ENCODE measurements around the gene PHOX2A.

Gene PHOX2A

GRCh38 chr11:72242141-72242540, 1.8 kb downstream of the PHOX2A start:
- Histone ChIP-seq H3K14ac (ENCODE audit: low read length) (no peak overlapping the region), H3K4me1 (ENCODE audit: control insufficient read depth in 2 of 2, insufficient read depth in 1 of 2, low read depth in 1 of 2, low read length in 2 of 2) (peaks cover 12 to 31% of the 10 kb centered on the region in 2 donors), H2BK120ac (ENCODE audit: low read depth, low read length) (no peak overlapping the region), H4K91ac (ENCODE audit: low read depth, low read length, poor library complexity) (no peak overlapping the region), H2BK5ac (ENCODE audit: low read length) (no peak overlapping the region), H2BK15ac (ENCODE audit: low read length) (no peak overlapping the region), H3K18ac (ENCODE audit: low read length) (no peak overlapping the region), H3K27me3 (ENCODE audit: control insufficient read depth in 3 of 3, insufficient read depth in 3 of 3, low read depth in 1 of 3, low read length in 3 of 3) (peaks cover 56 to 86% (median 80%) of the 10 kb centered on the region in 3 experiments), H3K9me3 (replicated peaks in 1 of 2; ENCODE audit: control insufficient read depth in 2 of 2, insufficient read depth in 1 of 2, low read depth in 1 of 2, low read length in 2 of 2) (peaks cover 17 to 28% of the 10 kb centered on the region in 2 donors), H3K4me2 (ENCODE audit: insufficient read depth, low read length, poor library complexity, severe bottlenecking) (no peak overlapping the region), H2AFZ (ENCODE audit: low read length) (no peak overlapping the region), H3K9ac (ENCODE audit: low read depth, low read length, poor library complexity) (no peak overlapping the region), H2BK12ac (ENCODE audit: low read length) (no peak overlapping the region), H3K27ac (replicated peaks; ENCODE audit: low read length) (no peak overlapping the region), H2AK5ac (ENCODE audit: low read depth, low read length) (no peak overlapping the region), H3K23ac (ENCODE audit: low read depth, low read length, poor library complexity) (no peak overlapping the region), H3K4ac (ENCODE audit: low read length) (no peak overlapping the region), H3K4me3 (ENCODE audit: low read length in 2 of 2) (no peak overlapping the region), H3K36me3 (replicated peaks in 1 of 2; ENCODE audit: control insufficient read depth in 2 of 2, insufficient read depth in 2 of 2, low read length in 2 of 2) (peaks cover 7 to 18% of the 10 kb centered on the region in 2 donors), H4K8ac (ENCODE audit: low read depth, low read length) (no peak overlapping the region), H3K79me1 (ENCODE audit: low read depth, low read length) (peaks cover 2% of the 10 kb centered on the region)
- DNase-seq (ENCODE audit: low spot score), result no peak
- no CpG with 5 or more reads among the region's 2 CpGs for WGBS, 2 donors (ENCODE audit: extremely low coverage in 2 of 2, insufficient read length in 2 of 2, insufficient replicate concordance in 1 of 2)

DNA sequence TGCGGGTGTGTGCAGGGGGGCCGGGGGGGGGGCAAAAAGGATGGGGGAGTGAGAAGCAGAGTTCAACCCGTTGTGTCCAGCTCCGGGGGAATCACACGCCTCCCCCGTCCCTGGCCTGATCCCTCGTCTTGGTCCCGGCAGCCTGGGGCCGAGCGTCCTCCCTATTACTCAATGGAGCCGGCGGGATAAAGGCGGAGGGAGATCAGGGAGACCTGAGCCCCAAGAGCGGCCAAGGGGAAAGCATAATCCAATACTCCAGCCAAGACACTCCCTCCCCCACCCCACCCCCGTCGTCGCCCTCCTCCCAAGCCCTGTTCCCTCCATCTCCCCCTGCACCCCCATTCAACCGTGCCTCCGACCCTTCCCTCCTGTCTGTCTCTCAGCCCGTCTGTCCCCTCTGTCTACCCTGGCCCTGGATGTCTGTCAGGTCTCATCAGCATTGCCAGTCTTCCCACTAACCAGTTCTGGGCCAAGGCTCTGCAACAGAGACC, 2.6 kb downstream of the PHOX2A start:
- peak overlapping the region; percentile 74 for H2BK120ac ChIP-seq (ENCODE audit: low read depth, low read length)
- peaks cover 2% of the 10 kb centered on the region for H3K79me1 ChIP-seq (ENCODE audit: low read depth, low read length)
- H2BK15ac ChIP-seq (ENCODE audit: low read length), result no peak overlapping the region
- H2AK5ac ChIP-seq (ENCODE audit: low read depth, low read length), result no peak overlapping the region
- peaks cover 12 to 31% of the 10 kb centered on the region in 2 donors for H3K4me1 ChIP-seq (ENCODE audit: control insufficient read depth in 2 of 2, insufficient read depth in 1 of 2, low read depth in 1 of 2, low read length in 2 of 2)
- H2AFZ ChIP-seq (ENCODE audit: low read length), result peak overlapping the region; percentile 87
- no peak overlapping the region for H3K23ac ChIP-seq (ENCODE audit: low read depth, low read length, poor library complexity)
- peaks cover 51 to 78% (median 72%) of the 10 kb centered on the region in 3 experiments for H3K27me3 ChIP-seq (ENCODE audit: control insufficient read depth in 3 of 3, insufficient read depth in 3 of 3, low read depth in 1 of 3, low read length in 3 of 3)
- no peak overlapping the region for H3K9ac ChIP-seq (ENCODE audit: low read depth, low read length, poor library complexity)
- H3K36me3 ChIP-seq (replicated peaks in 1 of 2; ENCODE audit: control insufficient read depth in 2 of 2, insufficient read depth in 2 of 2, low read length in 2 of 2), result peaks cover 9 to 26% of the 10 kb centered on the region in 2 donors
- no peak overlapping the region for H2BK12ac ChIP-seq (ENCODE audit: low read length)
- no CpG with 5 or more reads among the region's 20 CpGs for WGBS, 2 donors (ENCODE audit: extremely low coverage in 2 of 2, insufficient read length in 2 of 2, insufficient replicate concordance in 1 of 2)
- H3K14ac ChIP-seq (ENCODE audit: low read length), result no peak overlapping the region
- no peak overlapping the region for H2BK5ac ChIP-seq (ENCODE audit: low read length)
- H3K18ac ChIP-seq (ENCODE audit: low read length), result peak overlapping the region; percentile 79
- DNase-seq (ENCODE audit: low spot score), result no peak
- H3K27ac ChIP-seq (replicated peaks; ENCODE audit: low read length), result no peak overlapping the region
- no peak overlapping the region for H4K91ac ChIP-seq (ENCODE audit: low read depth, low read length, poor library complexity)
- peaks cover 13 to 27% of the 10 kb centered on the region in 2 donors for H3K9me3 ChIP-seq (replicated peaks in 1 of 2; ENCODE audit: control insufficient read depth in 2 of 2, insufficient read depth in 1 of 2, low read depth in 1 of 2, low read length in 2 of 2)
- no peak overlapping the region for H3K4me3 ChIP-seq (ENCODE audit: low read length in 2 of 2)
- H4K8ac ChIP-seq (ENCODE audit: low read depth, low read length), result no peak overlapping the region
- H3K4me2 ChIP-seq (ENCODE audit: insufficient read depth, low read length, poor library complexity, severe bottlenecking), result peak overlapping the region; percentile 23
- no peak overlapping the region for H3K4ac ChIP-seq (ENCODE audit: low read length)

- peak overlapping the region; percentile 43 for H3K14ac ChIP-seq (ENCODE audit: low read length)
- peaks cover 4% of the 10 kb centered on the region for H3K79me1 ChIP-seq (ENCODE audit: low read depth, low read length)
- no peak overlapping the region for H4K8ac ChIP-seq (ENCODE audit: low read depth, low read length)
- H3K23ac ChIP-seq (ENCODE audit: low read depth, low read length, poor library complexity), result peak overlapping the region; percentile 94
- no peak overlapping the region for H2BK5ac ChIP-seq (ENCODE audit: low read length)
- H3K4ac ChIP-seq (ENCODE audit: low read length), result no peak overlapping the region
- H3K4me2 ChIP-seq (ENCODE audit: insufficient read depth, low read length, poor library complexity, severe bottlenecking), result peak overlapping the region; percentile 82
- no CpG with 5 or more reads among the region's 44 CpGs for WGBS, 2 donors (ENCODE audit: extremely low coverage in 2 of 2, insufficient read length in 2 of 2, insufficient replicate concordance in 1 of 2)
- peak overlapping the region; percentile 94 for H3K9ac ChIP-seq (ENCODE audit: low read depth, low read length, poor library complexity)
- H2BK120ac ChIP-seq (ENCODE audit: low read depth, low read length), result peak overlapping the region; percentile 74
- peaks cover 12 to 31% of the 10 kb centered on the region in 2 donors for H3K4me1 ChIP-seq (ENCODE audit: control insufficient read depth in 2 of 2, insufficient read depth in 1 of 2, low read depth in 1 of 2, low read length in 2 of 2)
- H3K4me3 ChIP-seq (ENCODE audit: low read length in 2 of 2), result peak overlapping the region in 1 of 2 donors; percentile 62
- DNase-seq (ENCODE audit: low spot score), result no peak
- peak overlapping the region; percentile 87 for H2AFZ ChIP-seq (ENCODE audit: low read length)
- H3K36me3 ChIP-seq (replicated peaks in 1 of 2; ENCODE audit: control insufficient read depth in 2 of 2, insufficient read depth in 2 of 2, low read length in 2 of 2), result peaks cover 12 to 33% of the 10 kb centered on the region in 2 donors
- peak overlapping the region; percentile 99 for H2BK12ac ChIP-seq (ENCODE audit: low read length)
- H3K9me3 ChIP-seq (replicated peaks in 1 of 2; ENCODE audit: control insufficient read depth in 2 of 2, insufficient read depth in 1 of 2, low read depth in 1 of 2, low read length in 2 of 2), result peaks cover 10 to 21% of the 10 kb centered on the region in 2 donors
- peak overlapping the region; percentile 96 for H3K18ac ChIP-seq (ENCODE audit: low read length)
- peak overlapping the region; percentile 30 for H2BK15ac ChIP-seq (ENCODE audit: low read length)
- H2AK5ac ChIP-seq (ENCODE audit: low read depth, low read length), result peak overlapping the region; percentile 91
- H3K27ac ChIP-seq (replicated peaks; ENCODE audit: low read length), result no peak overlapping the region
- H4K91ac ChIP-seq (ENCODE audit: low read depth, low read length, poor library complexity), result no peak overlapping the region
- peaks cover 46 to 72% (median 65%) of the 10 kb centered on the region in 3 experiments for H3K27me3 ChIP-seq (ENCODE audit: control insufficient read depth in 3 of 3, insufficient read depth in 3 of 3, low read depth in 1 of 3, low read length in 3 of 3)
Measured at GRCh38 chr11:72240461-72241290, 3.3 kb downstream of the PHOX2A start.

DNA sequence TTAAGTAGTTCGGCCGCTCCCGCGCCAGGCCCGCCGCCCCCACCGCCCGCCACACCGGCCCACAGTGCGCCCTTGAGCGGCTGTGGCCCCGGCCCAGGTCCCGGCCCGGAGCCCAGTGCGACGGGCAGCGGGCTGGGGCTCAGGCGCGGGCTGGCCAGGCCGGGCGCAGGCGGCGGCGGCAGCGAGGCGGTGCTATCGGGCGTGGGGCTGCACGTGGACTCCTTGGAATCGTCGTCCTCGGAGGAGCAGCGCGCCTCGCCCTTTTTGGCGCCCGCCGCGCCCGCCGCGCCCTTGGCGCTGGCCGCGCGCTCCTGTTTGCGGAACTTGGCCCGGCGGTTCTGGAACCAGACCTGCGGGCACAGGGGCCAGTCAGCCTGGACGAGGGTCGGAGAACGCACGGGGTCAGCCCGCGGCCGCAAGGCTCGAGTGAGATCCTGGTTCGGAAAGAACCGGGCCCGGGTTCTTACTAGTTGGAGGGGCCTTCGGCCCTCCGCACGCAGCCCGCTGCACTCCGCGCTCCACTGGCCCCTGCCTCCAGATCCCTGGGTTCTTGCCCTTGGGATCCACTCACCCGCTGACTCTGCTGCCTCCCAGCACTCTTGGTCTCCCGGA, 4.0 kb downstream of the PHOX2A start:
- no peak for DNase-seq (ENCODE audit: low spot score)
- peak overlapping the region; percentile 96 for H3K18ac ChIP-seq (ENCODE audit: low read length)
- peaks cover 6 to 19% of the 10 kb centered on the region in 2 donors for H3K9me3 ChIP-seq (replicated peaks in 1 of 2; ENCODE audit: control insufficient read depth in 2 of 2, insufficient read depth in 1 of 2, low read depth in 1 of 2, low read length in 2 of 2)
- H2BK5ac ChIP-seq (ENCODE audit: low read length), result no peak overlapping the region
- H3K14ac ChIP-seq (ENCODE audit: low read length), result peak overlapping the region; percentile 95
- H3K79me1 ChIP-seq (ENCODE audit: low read depth, low read length), result peaks cover 4% of the 10 kb centered on the region
- no peak overlapping the region for H4K8ac ChIP-seq (ENCODE audit: low read depth, low read length)
- peak overlapping the region; percentile 67 for H2BK12ac ChIP-seq (ENCODE audit: low read length)
- peaks cover 39 to 64% (median 58%) of the 10 kb centered on the region in 3 experiments for H3K27me3 ChIP-seq (ENCODE audit: control insufficient read depth in 3 of 3, insufficient read depth in 3 of 3, low read depth in 1 of 3, low read length in 3 of 3)
- WGBS, 2 donors (ENCODE audit: extremely low coverage in 2 of 2, insufficient read length in 2 of 2, insufficient replicate concordance in 1 of 2), result no CpG with 5 or more reads among the region's 69 CpGs
- peak overlapping the region; percentile 87 for H2AFZ ChIP-seq (ENCODE audit: low read length)
- peak overlapping the region; percentile 91 for H2AK5ac ChIP-seq (ENCODE audit: low read depth, low read length)
- no peak overlapping the region for H3K27ac ChIP-seq (replicated peaks; ENCODE audit: low read length)
- peak overlapping the region; percentile 61 for H2BK15ac ChIP-seq (ENCODE audit: low read length)
- H2BK120ac ChIP-seq (ENCODE audit: low read depth, low read length), result no peak overlapping the region
- peak overlapping the region; percentile 96 for H3K23ac ChIP-seq (ENCODE audit: low read depth, low read length, poor library complexity)
- no peak overlapping the region for H4K91ac ChIP-seq (ENCODE audit: low read depth, low read length, poor library complexity)
- peaks cover 12 to 30% of the 10 kb centered on the region in 2 donors for H3K4me1 ChIP-seq (ENCODE audit: control insufficient read depth in 2 of 2, insufficient read depth in 1 of 2, low read depth in 1 of 2, low read length in 2 of 2)
- H3K4me2 ChIP-seq (ENCODE audit: insufficient read depth, low read length, poor library complexity, severe bottlenecking), result peak overlapping the region; percentile 82
- H3K9ac ChIP-seq (ENCODE audit: low read depth, low read length, poor library complexity), result peak overlapping the region; percentile 67
- H3K4ac ChIP-seq (ENCODE audit: low read length), result no peak overlapping the region
- peak overlapping the region; percentile 15 to 62 for H3K4me3 ChIP-seq (ENCODE audit: low read length in 2 of 2)
- H3K36me3 ChIP-seq (replicated peaks in 1 of 2; ENCODE audit: control insufficient read depth in 2 of 2, insufficient read depth in 2 of 2, low read length in 2 of 2), result peaks cover 18 to 40% of the 10 kb centered on the region in 2 donors
